ENCODE data around the gene CELA2A.
A peak's percentile ranks its signal among the peaks of the same experiment; 100 is the strongest.

CELA2A gene
- 0 to 0.12 reads per million in 2 experiments for total RNA-seq

DNA sequence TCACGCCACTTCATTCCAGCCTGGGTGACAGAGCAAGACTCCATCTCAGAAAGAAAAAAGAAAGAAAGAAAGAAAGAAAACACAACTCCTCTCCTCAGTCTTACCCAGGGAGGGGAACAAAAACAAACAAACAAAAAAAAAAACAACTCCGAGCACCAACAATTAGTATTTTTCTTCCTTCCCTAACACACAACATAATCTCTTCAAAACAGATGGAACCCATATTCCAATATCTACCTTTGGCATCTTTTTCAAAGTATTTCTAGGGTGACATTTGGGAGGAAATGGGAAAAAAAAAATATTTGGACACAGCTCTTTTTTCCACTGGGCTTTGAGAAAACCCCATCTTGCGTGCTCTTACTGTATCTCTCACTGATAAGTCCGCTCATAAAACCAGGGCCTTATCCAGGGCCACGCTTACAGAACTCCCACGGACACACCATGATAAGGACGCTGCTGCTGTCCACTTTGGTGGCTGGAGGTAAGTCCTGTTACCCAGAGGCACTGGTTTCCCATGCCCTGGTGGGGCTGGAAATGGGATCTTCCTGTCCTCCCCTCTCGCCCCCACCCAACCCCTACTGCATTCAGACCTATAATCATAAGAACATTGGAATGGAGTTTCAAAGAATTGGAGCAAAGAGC lies at the start of gene CELA2A:
Gene CELA2A, plus strand, starts transcription at position 420 of the 642 bp plus-strand sequence. Its CDS starts 22 bp downstream, at position 442.
- DNase-seq (ENCODE audit: low read depth), result no peak

DNA sequence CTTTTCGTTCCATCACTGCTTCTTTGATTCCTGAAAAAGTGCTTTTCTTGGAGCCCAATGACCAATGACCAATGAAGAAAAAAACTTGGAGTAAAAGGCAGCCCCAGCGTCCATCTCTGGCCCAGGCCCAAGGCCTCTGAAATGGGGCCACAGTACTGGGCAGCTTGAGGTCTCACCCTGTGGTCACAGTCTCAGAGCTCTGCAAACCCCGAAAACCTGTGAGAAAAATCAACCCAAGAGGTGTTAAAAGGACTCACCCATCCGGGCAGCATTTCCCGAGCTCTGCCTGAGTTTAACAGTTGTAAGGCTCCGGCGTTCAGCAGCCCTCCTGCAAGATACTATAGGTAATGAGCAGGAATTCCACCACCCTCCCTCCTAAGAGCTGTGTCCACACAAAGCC lies 49.0 kb upstream of the CELA2A start:
- DNase-seq (ENCODE audit: low read depth), result no peak

DNA sequence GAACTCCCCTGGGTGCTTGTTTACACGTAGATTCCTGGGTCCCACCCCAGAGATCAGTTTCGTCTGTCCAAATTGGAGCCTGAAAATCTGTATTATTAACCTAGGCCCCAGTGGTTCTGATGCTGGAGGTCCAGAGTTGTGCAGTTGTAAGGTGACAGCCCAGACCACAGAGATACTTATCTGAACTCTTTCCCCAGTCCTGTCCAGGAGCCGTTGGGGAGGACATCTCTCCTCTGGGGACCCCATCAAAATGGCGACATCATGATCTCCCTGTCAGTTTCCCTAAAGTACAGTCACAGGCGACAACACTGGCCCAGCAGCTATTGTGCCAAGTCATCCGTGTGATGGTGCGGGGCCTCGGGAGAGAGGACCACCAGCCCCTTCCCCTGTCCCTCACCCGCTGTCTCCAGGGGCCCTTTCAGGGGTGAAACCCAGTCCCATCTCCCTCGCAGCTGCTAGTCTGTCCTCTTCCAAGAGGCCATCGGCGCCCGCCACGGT lies 47.6 kb upstream of the CELA2A start:
- DNase-seq (ENCODE audit: low read depth), result no peak

DNA sequence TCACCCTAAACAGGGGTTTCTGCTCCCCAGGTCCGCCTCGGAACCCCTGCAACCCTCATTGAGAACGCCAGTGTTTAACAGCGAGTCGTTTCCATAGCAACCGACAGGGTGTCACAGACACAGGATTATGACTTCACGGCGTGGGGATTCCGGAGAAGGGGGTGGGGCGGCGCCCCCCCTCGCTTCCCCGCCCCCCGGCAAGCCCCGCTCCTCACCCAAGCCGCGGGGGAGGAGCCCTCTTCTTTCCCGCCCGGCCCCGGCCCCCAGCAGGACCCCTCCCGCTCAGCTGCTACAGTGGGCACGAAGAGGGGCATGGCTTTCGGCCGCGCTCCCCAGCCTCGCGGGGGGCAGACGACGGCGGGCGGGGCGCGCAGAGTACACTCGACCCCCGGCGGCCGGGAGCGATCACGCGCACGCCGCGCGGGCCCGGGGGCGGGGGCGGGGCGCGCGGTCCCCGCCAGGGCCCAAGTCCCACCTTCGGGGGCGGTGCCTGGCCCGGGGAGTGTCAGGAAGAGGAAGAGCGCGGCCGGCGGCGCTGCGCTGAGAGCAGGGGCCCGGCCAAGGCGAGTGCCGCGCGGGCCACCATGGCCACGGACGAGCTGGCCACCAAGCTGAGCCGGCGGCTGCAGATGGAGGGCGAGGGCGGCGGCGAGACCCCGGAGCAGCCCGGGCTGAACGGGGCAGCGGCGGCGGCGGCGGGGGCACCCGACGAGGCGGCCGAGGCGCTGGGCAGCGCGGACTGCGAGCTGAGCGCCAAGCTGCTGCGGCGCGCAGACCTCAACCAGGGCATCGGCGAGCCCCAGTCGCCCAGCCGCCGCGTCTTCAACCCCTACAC lies 46.9 kb upstream of the CELA2A start, which contains the start of gene EFHD2:
Gene EFHD2, plus strand, starts transcription at position 501 of the 835 bp plus-strand sequence. Its CDS starts 84 bp downstream, at position 585.
- DNase-seq (ENCODE audit: low read depth), result peak; percentile 84

DNA sequence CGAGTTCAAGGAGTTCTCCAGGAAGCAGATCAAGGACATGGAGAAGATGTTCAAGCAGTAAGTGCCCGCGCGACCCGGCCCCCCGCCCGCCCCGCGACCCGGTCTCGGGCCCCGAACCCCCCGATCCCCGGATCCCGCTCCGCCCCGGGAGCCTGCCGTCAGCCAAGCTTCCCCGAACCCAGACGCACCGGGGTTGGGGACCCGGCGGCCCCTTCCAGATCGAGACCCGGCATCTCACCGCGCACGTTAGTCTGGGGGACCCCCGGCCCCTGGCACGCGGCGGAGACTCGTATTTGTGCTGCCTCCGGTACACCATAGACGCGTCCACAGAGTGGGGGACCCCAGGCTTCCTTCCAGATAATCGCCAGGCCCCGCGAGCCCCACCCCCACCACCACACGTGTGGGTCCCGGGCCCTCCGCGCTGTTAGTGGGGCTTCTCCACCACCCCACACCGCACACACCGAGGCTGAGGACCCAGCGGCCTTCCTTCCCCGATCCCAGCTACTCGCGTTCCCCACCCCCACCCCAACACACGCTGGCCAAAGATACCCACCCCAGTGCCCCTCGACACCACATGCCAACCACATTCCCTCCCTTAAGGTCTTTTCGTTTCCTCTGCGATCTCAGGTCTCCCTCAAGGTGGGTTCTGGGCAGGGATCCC lies 46.2 kb upstream of the CELA2A start:
- DNase-seq (ENCODE audit: low read depth), result no peak

DNA sequence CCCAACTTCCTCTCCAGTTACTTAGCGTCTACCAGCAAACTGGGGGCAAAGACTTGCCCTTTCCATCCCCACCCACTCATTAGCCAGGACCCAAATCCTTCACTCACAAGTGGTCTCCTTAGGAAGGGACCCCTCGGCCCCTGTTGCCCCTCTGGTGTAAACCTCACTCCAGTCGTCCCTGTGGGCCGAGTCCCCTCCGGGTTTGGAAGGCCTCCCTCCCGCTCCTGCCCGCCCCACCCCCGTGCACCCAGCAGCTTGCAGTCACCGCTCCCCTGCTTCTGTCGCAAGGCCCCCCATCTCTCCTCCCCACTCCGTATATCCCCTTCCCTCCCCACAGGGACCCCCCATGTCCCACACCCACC lies 45.7 kb upstream of the CELA2A start:
- DNase-seq (ENCODE audit: low read depth), result no peak

DNA sequence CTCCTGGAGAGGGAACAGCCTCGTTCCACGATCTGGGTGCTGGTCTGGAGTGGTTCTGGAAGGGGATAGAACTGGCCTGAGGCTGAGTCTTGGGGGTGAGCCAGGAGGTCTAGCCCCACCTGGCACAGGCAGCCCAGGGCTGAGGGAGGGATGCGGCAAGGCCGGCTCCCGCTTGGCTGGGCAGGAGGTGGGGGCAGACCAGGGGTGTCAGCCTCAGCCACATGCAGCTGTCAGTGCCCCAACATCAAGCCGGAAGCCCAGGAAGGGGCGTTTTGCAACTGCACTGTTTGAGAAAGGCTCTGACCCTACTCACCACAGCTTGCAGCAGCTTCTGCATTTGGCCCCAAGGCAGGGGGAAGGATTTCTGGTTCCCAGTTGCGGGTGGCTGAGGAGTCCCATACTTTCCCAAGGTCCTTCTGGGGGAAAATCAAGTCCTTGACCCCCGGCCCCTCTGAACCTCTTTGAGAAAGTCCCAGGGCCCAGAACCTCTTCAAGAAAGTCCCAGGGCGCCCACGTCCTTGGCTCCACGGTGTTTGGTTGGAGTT lies 44.9 kb upstream of the CELA2A start:
- DNase-seq (ENCODE audit: low read depth), result no peak

DNA sequence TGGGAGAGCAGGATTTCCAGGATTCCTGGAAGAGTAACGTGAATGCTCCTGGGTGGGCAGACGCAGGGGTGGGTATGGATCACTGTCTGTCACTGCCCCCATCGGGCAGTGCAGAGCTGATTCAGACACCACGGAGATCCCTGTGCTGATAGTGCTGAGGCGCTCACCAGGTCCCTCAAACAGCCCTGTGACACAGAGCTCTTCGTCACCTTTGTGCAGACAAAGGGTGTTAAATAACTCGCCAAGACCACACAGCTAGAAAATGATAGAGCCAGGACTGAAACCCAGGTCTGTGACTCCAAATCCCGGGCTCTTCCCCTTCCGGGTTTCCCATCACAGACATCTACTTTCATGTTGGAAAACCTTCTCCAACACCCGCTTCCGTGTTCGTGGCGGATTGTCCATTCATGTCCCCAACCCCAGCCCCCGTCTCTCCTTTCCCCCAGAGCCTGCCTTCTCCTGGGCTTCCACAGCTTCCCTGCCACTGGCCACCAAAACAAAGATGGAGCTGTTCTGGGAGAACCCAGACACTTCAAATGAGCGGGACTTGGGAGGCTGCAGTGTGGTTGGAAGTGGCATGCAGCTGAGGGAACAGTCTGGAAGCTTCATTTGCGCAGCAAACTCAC lies 44.2 kb upstream of the CELA2A start:
- no peak for DNase-seq (ENCODE audit: low read depth)

DNA sequence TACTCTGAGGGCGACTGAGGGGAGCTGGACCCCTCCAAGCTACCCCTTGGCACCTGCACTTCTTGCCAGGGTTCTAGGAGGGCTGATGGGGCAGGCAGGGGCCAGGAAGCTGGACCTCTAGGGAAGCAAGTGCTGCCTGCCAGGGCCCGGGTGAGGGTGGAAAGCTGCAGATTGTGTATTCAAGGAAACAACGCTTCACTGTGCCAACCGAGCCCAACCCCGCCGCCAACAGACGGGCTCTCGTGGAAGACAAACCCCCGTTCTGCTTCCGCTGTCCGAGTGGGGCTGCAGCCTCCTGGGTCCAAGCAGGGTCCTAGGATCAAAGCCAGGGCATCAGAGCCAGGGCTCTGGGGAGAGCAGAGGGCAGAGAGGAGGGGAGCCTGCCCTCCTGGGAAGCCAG lies 43.7 kb upstream of the CELA2A start:
- DNase-seq (ENCODE audit: low read depth), result no peak

DNA sequence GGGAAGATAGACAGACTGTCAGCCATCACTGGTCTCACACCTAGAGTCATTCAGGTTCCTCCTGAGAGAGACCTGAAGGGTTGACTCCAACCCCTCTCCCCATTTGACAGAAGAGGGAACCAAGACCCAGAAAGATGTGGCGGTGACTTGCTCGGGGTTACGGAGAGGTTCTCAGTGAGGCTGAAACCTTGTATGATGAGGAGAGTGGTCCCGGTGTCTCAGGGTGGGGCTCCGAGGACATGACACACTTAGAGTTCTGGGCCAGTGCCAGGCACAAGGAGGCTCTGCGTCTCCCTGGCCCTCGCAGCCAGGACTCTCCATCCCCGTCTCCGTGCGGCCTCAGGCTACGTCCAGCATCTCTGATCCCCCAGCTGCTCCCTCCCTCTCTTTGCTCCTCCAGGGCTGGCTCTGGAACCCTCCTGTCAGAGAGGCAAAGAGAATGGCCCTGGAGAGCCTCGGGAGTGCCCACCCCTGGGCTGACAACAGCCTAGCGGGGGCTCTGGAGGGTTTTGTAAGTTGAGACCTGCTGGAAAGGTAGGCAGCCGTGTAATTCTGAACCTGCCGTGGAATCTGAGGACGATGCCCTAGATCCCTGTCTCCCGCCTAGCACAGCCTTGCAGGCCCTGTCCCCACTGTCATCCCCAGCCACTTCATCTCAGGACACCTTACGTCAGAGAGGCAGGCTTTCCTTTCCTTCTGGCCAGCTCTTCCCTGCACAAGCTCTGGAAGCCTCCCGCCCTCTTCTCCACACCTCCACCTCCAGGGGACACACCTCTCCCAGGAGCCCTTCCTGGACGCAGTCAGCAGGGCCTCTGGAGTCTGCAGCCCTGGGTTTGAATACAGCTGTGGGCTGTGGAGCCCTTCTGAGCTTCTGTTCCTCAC lies 42.7 kb upstream of the CELA2A start:
- no peak for DNase-seq (ENCODE audit: low read depth)

DNA sequence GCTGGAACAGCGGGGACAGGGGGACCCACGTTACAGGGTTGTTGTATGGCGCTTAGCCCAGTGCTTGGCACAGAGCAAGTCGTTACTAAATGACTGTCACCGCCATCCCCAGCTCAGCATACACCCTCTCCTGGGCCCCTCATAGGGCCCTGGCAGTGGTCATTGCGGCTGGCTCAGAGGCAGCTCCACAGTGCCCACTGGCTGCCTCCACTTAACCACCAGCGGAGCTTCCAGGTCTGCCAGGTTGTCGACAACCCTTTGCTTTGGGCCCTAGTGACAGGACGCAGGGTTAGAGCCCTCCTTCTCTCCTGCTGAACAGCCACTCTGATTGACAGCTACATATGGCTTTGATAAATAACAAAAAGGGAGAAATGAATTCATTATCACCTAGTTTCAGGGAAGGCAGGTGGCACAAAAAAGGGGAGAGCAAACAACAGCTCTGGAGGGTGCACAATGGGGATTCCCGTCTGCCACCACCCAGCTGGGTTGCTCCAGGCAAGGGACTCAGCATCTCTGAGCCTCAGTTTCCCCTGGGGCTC lies 42.0 kb upstream of the CELA2A start:
- DNase-seq (ENCODE audit: low read depth), result no peak

DNA sequence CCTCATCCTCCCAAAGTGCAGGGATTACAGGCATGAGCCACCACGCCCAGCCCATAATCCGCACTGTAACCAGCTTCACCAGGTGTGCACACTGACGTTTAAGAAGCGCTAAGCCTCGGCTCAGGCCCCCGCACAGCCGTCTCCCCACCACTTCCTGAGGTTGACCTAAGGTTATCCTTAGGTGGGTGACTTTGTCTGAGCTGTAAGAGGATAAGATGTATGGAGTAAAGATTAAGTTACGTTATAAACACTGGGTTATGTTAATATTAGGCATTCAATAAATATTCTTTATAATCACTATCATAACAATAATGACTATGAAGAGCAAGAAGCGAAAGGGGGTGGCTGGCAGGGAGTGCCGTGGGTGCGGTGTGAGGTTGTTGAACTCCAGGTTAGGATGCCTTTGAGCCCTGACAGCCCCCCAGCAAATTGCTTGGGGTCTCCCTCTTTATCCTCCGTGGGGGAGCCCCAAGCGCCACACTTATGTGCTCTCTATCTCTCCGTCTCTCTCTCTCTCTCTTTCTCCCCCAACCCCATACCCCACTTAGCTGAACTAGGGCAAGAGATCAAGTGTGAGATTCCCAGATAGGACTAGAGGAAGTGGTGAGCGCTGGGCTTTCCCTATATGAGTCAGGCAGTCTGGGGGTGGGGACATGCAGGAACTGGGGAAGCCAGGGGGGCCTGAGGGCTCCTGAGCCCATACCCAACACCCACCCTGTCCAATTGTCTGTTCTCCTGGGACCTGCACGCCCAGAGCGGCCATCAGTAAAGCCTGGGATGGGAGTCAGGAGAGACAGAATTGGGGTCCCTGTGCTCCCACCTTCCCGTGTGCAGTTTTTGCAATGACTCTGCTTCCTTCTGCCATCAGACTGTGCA lies 39.2 kb upstream of the CELA2A start:
- peak; percentile 52 for DNase-seq (ENCODE audit: low read depth)

DNA sequence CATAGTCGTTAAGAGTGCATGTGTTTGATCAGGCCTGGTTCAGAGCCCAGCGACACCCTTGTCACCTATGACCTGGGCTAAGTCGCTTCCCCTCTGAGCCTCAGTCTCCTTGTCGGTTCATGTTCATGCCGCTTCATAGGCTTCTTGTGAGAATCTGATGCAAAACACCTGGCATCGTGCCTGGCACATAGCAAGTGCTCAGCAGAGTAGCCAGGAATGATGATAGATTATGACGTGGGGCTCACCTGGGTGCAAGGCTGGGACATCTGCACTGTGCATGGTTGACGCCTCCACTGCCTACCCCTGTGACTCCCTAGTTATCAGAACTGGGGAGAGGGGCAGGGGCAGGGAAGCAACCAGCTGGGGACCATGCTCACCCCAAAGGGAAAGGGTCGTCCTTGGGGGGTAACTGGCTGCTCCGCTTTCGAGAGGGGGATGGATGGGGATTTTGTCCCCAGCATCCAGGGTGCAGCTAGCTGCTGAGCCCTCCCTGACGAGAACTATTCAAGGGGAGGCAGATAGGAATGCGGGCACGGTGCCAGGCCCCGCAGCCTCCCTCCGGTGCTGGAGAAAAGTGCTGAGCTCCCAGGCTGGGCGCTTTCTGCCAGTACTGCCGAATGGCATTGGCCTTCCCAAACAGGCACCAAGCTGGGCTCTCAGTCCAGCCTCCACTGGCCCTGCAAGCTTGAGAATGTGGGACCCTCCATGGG lies 37.6 kb upstream of the CELA2A start:
- no peak for DNase-seq (ENCODE audit: low read depth)

DNA sequence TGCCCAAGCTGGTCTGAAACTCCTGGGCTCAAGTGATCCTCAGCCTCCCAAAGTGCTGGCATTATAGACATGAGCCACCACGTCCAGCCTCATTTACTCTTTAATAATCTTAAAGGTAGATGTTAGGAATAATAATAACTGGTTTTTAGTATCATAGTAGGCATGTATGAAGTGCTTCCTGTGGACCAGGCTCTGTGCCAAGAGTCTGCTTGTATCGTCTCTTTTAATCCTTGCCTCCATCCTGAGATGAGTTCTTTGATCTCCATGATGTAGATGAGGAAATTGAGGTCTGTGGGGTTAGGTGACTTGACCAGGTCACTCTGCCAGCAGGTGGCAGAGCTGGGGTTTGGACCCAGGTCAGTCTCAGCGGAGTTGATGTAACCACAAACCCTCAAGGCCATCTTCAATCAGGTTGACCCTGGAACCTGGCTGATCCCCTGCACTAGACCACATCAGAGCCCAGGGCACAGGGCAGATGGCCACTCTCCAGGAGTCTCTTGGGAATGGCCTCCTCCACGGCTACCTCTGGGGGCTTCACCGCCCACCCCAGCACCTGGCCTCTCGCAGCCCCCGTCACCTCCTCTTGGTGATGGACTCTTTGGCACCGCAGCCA lies 35.6 kb upstream of the CELA2A start:
- no peak for DNase-seq (ENCODE audit: low read depth)

DNA sequence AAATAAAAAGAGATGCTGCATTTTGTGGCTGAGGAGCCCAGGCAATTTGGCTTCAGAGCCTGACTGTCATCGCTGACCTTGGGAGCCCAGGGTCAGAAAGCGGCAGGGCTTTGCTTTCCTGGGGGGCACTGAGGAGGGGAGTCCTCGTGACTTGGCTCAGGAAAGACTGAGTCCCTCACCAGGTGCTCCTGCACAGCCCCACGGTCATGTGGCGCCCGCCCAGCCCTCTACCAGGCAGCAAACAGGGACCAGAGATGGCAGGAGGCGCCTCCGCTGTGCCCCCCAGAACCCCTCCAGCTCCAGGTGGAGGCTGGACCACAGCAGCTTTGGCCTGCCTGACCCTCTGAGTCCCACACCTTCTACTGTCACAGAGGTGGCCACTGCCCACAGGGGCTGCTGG lies 33.7 kb upstream of the CELA2A start:
- DNase-seq (ENCODE audit: low read depth), result no peak

DNA sequence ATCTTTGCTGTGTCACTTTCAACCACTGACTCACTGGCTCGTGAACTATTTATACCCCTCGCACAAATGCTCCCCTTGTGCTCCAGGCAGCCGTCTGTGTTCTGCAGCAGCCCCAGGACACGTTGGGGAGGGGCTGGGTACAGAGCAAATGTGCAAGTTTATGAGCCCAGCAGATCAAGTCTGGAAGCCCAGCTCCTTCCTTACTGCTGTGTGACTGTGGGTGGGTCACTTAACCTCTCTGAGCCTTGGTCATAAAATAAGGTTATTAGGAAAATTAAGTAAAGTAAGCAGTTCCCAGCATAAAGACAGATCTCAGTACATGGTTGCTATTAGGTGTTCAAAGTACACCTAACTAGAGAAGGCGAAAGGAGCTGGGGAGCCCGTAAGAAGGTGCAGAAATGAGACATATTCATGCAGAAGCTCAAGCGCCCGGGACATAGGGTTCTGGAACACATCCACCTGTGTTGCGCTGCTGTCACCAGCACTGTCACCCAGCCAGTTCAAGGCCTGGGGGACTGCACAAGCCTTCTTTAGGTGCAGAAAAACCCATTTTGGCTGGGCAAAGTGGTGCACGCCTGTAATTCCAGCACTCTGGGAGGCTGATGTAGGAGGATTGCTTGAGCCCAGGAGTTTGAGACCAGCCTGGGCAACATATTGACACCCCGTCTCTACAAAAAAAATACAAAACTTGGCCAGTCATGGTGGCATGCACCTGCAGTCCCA lies 33.0 kb upstream of the CELA2A start:
- DNase-seq (ENCODE audit: low read depth), result no peak

DNA sequence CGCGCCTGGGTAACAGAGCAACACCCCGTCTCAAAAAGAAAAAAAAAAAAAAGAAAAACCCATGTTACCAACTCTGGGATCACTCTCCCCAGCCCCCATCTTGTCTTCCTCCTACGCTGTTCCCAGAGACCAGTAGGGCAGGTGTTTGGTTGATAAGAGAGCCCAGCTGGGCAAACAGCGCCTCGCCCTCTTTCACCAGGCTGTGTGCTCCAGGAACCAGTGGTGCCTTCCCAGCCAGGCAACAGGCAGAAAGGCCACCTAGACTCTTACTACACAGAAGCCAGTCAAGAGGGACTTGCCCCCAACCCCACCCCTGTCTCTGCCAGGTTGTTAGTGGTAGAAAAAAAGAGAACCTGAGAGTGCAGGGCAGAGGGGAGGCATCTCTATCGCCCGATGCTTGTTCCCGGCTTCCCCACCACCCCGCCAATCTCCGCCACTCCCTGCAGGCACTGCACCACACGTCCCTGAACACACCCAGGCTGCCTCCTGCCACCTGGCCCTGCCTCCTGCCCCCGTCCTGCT lies 32.3 kb upstream of the CELA2A start:
- DNase-seq (ENCODE audit: low read depth), result no peak

DNA sequence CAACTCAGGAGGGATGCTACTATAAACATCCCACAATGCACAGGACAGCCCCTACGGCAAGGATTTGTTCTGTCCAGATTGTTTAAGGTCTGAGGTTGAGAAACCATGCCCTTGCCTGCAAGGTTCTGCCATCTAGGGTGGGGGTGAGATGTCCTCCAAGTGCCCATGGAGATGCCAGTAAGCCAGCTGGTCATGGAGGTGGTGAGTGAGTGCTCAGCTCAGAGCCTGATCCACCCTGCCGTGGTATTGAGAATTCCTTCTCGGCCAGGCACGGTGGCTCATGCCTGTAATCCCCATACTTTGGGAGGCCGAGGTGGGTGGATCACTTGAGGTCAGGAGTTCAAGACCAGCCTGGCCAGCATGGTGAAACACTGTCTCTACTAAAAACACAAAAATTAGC lies 31.6 kb upstream of the CELA2A start:
- DNase-seq (ENCODE audit: low read depth), result no peak

Data from T follicular helper cell (primary cell).